ENCODE data around the gene UPK3B.
"Not testable (repeated sequence)": the region's sequence is repeated elsewhere in the genome, so short reads cannot be mapped to it uniquely, and the experiment has no call there.

DNA sequence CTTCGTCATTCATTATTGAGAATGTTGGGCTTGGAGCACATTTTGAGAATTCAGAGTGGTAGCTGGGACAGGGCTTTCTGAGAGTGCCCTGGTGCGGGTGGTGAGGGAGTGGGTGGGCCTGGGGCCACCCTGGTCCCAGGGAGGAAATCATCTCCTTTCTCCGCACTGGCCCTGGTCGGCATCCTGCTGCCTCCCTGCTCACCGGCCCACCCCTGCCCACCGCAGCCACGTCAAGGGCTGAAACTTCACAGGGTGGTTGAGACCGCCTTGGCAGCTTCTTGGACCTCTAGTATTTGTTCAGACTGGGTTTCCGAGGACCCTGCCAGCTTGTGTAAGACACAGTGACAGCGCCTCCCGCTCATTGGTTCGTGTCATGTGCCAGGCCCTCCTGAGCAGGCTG lies 25.9 kb upstream of the UPK3B start:
- not testable (repeated sequence) for TF ChIP-seq CTCF, POLR2A (IDR thresholded peaks at IDR 0.05)

All from Peyer's patch (tissue), 4 donors.